Transverse colon (tissue), 3 donors: ENCODE results near the gene ARSI.

Source experiments
- POLR2A ChIP-seq: fragments of 450-650 bp; IDR thresholded peaks from one replicate; pipeline ENCODE4 v1.6.1; 2016; ENCODE audit warnings: antibody characterized with exemption, mild to moderate bottlenecking, moderate library complexity
- TF ChIP-seq, protein P1 (sequence below), 5 experiments: fragments of 200-600 bp in 3 of 5; fragments of 450-650 bp in 2 of 5; sonication (generic) in 3 of 5; IDR thresholded peaks; 1 replicate in 2 of 5; 2 replicates in 3 of 5; pipeline ENCODE4 v1.5.1; 2016 to 2017; ENCODE audit warnings: antibody characterized with exemption in 5 of 5, inconsistent platforms in 3 of 5, mild to moderate bottlenecking in 2 of 5, moderate library complexity in 1 of 5

DNA sequence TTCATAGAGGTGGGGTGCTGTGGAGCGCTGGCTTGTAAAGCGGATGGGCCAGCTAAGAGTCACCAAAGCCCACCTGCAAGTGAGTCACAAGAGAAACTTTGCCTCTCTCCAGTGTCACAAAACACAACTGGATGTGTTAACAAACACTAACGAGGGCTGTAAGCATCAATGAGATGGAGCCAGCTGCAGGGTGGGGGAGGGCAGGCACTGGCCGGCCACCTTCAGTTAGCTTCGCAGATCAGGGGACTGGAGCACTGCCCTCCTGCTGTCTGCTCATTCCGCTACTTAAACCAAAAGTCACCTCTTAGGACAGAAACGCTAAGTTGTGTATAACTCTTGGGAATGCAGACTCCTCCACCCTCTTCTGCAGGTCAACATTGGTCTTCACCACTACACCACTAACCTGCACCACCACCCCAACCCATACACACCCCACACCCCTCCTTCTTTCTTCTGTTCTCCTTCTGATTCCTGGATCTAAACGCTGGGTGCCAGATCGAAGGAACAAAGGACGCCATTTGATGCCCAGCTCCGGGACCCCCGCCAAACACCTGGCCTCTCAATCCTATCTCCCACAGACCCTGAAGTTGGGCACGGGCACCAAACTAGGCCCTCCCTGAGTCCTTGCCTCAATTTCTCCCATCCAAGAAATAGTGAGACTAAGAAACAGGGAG lies 2.1 kb downstream of the ARSI start:
- TF ChIP-seq, protein P1, sequence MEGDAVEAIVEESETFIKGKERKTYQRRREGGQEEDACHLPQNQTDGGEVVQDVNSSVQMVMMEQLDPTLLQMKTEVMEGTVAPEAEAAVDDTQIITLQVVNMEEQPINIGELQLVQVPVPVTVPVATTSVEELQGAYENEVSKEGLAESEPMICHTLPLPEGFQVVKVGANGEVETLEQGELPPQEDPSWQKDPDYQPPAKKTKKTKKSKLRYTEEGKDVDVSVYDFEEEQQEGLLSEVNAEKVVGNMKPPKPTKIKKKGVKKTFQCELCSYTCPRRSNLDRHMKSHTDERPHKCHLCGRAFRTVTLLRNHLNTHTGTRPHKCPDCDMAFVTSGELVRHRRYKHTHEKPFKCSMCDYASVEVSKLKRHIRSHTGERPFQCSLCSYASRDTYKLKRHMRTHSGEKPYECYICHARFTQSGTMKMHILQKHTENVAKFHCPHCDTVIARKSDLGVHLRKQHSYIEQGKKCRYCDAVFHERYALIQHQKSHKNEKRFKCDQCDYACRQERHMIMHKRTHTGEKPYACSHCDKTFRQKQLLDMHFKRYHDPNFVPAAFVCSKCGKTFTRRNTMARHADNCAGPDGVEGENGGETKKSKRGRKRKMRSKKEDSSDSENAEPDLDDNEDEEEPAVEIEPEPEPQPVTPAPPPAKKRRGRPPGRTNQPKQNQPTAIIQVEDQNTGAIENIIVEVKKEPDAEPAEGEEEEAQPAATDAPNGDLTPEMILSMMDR (IDR thresholded peaks at IDR 0.05): no peak
- TF ChIP-seq POLR2A: no peak
